Measurements from ENCODE around the gene GAN.
"Not testable (repeated sequence)": the region's sequence is repeated elsewhere in the genome, so short reads cannot be mapped to it uniquely, and the experiment has no call there.

The GAN gene

GRCh38 chr16:81401035-81401950 is 86.5 kb downstream of the GAN start:
- DNase-seq: peak; percentile 82

DNA sequence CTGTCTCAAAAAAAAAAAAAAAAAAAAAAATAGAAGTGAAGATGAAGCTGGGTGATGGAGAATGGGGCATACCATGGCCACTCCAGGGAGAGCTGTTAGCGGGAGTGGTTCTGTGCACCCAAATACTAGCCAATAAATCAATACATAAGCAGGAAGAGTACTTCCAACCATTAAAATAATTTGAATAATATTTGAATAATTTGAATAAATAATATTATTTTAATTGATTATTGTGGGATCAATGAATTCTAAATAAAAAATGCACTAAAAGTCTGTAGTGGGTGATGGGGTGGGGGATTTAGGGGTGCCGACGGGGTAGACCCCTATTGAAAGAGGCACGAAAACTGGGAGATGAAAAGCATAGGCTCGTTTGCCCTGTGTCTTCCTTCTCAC is 88.4 kb downstream of the GAN start:
- DNase-seq: no peak

DNA sequence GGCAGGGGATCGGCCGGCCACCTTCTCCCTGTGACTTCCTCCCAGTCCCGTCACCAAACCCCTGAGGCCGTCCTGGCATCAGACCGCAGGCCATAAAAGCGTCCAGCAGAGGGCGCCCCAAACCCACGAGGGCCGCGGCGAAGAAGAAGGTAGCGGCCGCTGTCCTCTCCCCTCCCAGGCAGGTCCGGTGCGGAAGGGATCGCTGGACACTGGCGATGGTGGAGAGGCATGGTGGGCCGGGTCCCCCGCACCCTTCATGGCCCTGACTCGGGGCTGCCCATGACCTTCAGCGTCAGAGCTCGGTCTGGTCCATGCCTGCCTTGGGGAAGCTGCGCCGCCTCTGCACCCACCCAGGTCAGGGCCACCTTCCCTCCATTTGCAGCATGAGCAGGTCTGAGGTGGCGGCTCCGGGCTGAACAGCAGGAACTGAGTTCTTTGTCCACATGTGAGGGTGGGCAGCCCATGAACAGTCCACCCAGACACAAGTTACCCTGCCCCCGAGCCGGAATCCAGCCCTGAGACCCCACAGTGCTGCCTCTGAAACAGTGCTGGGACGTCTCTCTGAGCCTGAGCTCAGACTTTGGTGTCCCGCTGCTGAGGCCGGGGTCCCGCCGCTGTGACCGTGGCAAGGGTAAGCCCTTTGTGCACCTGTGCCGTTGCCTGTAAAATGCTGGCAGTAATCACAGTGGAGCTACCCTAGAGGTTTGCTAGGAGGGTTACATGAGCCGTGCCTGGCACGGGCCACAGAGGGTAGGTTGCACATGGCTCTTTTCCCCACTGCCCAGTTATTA is 89.0 kb downstream of the GAN start:
- DNase-seq: peak; percentile 72

- DNase-seq: not testable (repeated sequence)
Measured at GRCh38 chr16:81405002-81405401, 90.2 kb downstream of the GAN start.

- DNase-seq: no peak
Measured at GRCh38 chr16:81405702-81406113, 90.9 kb downstream of the GAN start.

DNA sequence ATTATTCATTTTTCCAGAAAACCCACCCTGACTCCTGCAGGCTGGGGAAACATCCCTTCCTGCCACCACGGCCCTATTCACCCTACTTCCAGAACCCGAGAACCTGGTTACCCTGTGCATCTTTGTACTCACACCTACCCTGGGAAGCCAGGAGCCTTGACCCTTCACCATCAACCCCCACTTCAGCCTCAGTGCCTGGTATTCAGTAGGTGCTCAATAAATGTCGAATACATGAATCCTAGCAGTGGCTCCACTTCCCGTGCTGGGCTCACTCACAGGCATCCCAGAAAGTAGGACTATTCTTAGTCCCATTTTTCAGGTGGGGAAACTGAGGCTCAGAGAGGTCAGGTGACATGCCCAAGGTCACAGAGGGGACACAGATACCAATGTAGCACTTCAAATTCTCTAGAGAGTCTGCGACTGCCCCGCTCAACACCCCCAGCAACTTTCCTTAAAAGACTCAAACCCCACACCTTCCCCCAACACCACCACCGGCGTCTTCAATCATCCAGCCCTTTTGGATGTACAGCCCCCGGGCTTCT is 93.7 kb downstream of the GAN start:
- no peak for DNase-seq

- DNase-seq: no peak
Measured at GRCh38 chr16:81409016-81409556, 94.3 kb downstream of the GAN start.

- no peak for DNase-seq
Measured at GRCh38 chr16:81410643-81411293, 96.0 kb downstream of the GAN start.

GRCh38 chr16:81413245-81413990 is 98.7 kb downstream of the GAN start:
- DNase-seq: no peak

GRCh38 chr16:81415751-81416150 is 101.0 kb downstream of the GAN start:
- DNase-seq: peak; percentile 61

DNA sequence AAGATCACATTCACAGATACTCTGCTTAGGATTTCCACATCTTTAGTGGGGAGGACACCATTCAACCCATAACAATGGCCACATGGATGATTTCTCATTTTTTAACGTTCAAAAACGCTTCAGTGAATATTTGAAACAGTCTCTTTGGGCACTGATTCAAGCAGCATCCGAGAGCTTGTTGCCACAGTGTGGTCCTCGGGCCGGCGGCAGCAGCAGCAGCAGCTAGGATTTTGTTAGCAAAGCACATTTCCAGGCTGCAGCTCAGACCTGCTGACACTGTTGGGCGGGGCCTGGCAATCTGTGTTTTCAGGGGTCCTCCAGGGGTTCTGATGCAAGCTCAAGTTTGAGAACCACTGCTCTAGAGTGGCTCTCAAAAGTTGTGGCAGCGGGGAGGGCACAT is 102.0 kb downstream of the GAN start:
- no peak for DNase-seq

DNA sequence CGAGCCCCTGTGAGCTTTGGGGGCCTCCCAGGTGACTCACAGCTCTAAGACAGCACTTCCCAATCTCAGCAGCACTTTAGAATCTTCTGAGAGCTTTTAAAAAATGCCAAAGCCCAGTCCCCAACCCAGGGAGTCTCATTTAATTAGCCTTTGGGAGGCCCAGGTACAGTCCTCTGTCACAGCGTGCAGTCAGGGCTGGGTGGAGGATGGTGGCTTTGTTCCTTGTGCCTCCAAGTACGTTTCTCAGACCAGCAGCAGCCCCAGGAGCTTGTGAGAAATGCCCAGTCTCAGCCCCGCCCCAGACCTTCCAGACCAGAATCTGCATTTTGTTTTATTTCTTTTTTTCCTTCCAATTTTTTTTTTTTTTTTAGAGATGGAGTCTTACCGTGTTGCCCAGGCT is 102.4 kb downstream of the GAN start:
- DNase-seq: no peak

- no peak for DNase-seq
Measured at GRCh38 chr16:81419806-81420205, 105.0 kb downstream of the GAN start.

DNA sequence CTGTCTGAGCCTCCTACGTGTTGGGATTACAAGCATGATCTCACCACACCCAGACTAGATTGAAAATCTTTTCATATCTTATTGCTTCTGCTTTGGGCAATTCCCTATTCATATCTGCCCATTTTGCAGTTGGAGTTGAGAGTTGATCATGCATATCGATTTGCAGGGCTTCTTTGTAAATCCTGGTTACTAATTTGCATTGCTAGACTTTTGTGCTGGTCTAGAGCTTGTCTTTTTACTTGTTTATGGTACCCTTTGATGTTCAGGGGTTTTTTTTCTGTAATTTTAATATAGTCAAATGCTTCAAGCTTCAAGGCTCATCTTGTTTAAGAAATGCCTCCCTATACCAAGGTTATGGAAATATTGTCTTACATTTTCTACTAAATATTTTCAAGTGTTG is 106.4 kb downstream of the GAN start:
- no peak for DNase-seq

- no peak for DNase-seq
Measured at GRCh38 chr16:81421536-81421935, 106.8 kb downstream of the GAN start.

GRCh38 chr16:81422153-81422552 is 107.4 kb downstream of the GAN start:
- DNase-seq: not testable (repeated sequence)

GRCh38 chr16:81424771-81425170 is 110.0 kb downstream of the GAN start:
- DNase-seq: no peak

GRCh38 chr16:81427219-81427618 is 112.5 kb downstream of the GAN start:
- no peak for DNase-seq

- DNase-seq: peak; percentile 31
Measured at GRCh38 chr16:81429045-81429521, 114.3 kb downstream of the GAN start.

- peak; percentile 78 for DNase-seq
Measured at GRCh38 chr16:81431554-81432353, 117.0 kb downstream of the GAN start.

DNA sequence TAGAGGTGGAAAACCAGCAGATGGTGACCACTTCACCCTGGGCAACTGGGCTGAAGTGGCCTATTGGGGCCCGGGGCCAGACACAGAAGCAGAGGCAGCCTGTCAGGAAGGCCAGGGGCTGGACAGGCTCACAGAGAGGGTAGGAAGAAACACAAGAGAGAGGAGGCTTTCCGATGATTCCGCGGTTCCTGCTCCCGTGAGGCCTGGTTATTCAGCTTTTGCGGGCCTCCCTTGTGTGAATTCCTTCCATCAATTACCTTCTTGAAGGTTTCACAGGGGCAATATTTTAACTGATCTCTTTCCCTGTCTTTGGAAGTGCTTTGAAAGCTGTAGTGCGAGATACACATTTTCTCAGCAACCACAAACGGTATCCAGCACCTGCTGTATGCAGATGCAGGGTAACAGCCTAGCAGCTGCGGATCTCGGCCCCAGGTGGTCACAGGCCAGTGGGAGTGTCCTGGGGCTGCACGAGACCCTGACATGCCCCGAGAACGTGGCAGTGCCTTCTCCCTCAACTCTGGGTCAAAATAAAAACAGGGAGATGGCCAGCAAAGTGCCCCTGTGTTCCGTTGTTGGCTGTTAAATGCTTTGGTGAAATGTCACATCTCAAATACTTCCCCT is 118.3 kb downstream of the GAN start:
- DNase-seq: peak; percentile 66
